Natural killer cell (primary cell): ENCODE measurements around the gene NTRK2. TPM values are rescaled to one million over a fixed set of nuclear protein-coding genes. Genes with fewer than 3 reads are reported as not detected.

Experiments
- ATAC-seq, 3 donors: fragments of 150-1000 bp in 2 of 3; fragments of 200-7000 bp in 1 of 3; cut with Tn5 transposase; 1 replicate in 1 of 3; 2 replicates in 2 of 3; pipeline ENCODE4 v1.10.0; 2021; ENCODE audit warnings: mild to moderate bottlenecking in 2 of 3, moderate library complexity in 2 of 3
- DNase-seq, 2 donors: peaks; one replicate each; pipeline versions ENCODE4 v3.0.0 to v3.0.0-alpha.2; 2013 to 2021; ENCODE audit warnings: mixed read lengths in 1 of 2
- H3K27ac ChIP-seq: one replicate; pipeline ENCODE4 v1.5.1; 2013; ENCODE audit warnings: mild to moderate bottlenecking, low read length
- H3K27me3 ChIP-seq: one replicate; pipeline ENCODE4 v1.6.1; 2013; ENCODE audit warnings: low read length; ENCODE audit not compliant: control insufficient read depth, insufficient read depth
- H3K36me3 ChIP-seq: one replicate; pipeline ENCODE4 v1.6.1; 2013; ENCODE audit warnings: low read length; ENCODE audit not compliant: control insufficient read depth, insufficient read depth
- H3K4me1 ChIP-seq: one replicate; pipeline ENCODE4 v1.6.1; 2013; ENCODE audit warnings: low read length; ENCODE audit not compliant: control insufficient read depth, insufficient read depth
- H3K4me3 ChIP-seq: one replicate; pipeline ENCODE4 v1.5.1; 2013; ENCODE audit warnings: low read length
- H3K9me3 ChIP-seq: one replicate; pipeline ENCODE4 v1.6.1; 2013; ENCODE audit warnings: low read length; ENCODE audit not compliant: control insufficient read depth, insufficient read depth
- H3K27ac Mint-ChIP-seq, 2 donors: one replicate each; pipeline ENCODE4 v1.8.0; 2022; ENCODE audit warnings: mild to moderate bottlenecking in 2 of 2, mixed read lengths in 2 of 2, moderate library complexity in 1 of 2
- H3K27me3 Mint-ChIP-seq, 2 donors: one replicate each; pipeline ENCODE4 v1.8.0; 2022; ENCODE audit warnings: low read depth in 2 of 2, mixed read lengths in 2 of 2
- H3K36me3 Mint-ChIP-seq: one replicate; pipeline ENCODE4 v1.8.0; 2022; ENCODE audit warnings: mixed read lengths
- H3K4me1 Mint-ChIP-seq, 2 donors: one replicate each; pipeline ENCODE4 v1.8.0; 2022; ENCODE audit warnings: mixed read lengths in 2 of 2
- H3K4me3 Mint-ChIP-seq: one replicate; pipeline ENCODE4 v1.8.0; 2022; ENCODE audit warnings: mild to moderate bottlenecking, moderate library complexity, mixed read lengths
- H3K9me3 Mint-ChIP-seq, 2 donors: one replicate each; pipeline ENCODE4 v1.8.0; 2022; ENCODE audit warnings: mixed read lengths in 2 of 2
- CTCF ChIP-seq: fragments of 200-600 bp; IDR thresholded peaks from one replicate; pipeline ENCODE4 v1.8.0; 2022; ENCODE audit warnings: antibody characterized with exemption
- WGBS: methylation state at CpG from one replicate; pipeline ENCODE4 v1.1.7; 2013; ENCODE audit warnings: missing lambda C conversion rate; ENCODE audit not compliant: insufficient coverage; 5-methylcytosine and 5-hydroxymethylcytosine counted together
- intact Hi-C: fragments of 100-400 bp; cut with micrococcal nuclease; formaldehyde crosslinking; loops from one replicate; pipeline ENCODE4 v1.14.2; 2022
- total RNA-seq, 4 donors: library from RNA; stranded (reverse); fragments of 120-200 nt in 1 of 4; gene quantifications; one replicate each; pipeline versions ENCODE4 v1.2.3 to v1.2.4, GENCODE V29; 2013 to 2022

NTRK2 gene
- total RNA-seq, 3 donors from 2014 or later (not counting 1 experiment from before 2014, with no cell fraction given), result 0.08 TPM; not detected in 2

- ATAC-seq, result no peak
- no peak overlapping the region for H3K4me3 Mint-ChIP-seq
- no peak for DNase-seq
- no peak overlapping the region for H3K4me3 ChIP-seq
- no peaks in the 10 kb centered on the region for H3K9me3 ChIP-seq
- no peak for TF ChIP-seq CTCF
- intact Hi-C loops, result no loop called here
- H3K4me1 ChIP-seq, result no peaks in the 10 kb centered on the region
- no peak overlapping the region for H3K27ac ChIP-seq
- H3K36me3 Mint-ChIP-seq, result no peaks in the 10 kb centered on the region
- no peaks in the 10 kb centered on the region for H3K27me3 ChIP-seq
- no peaks in the 10 kb centered on the region for H3K9me3 Mint-ChIP-seq
- no peak overlapping the region for H3K27ac Mint-ChIP-seq
- peaks cover 14 to 40% of the 10 kb centered on the region in 2 donors for H3K27me3 Mint-ChIP-seq
- no peaks in the 10 kb centered on the region for H3K4me1 Mint-ChIP-seq
- 56% methylated on average over 1 of the region's 1 CpG for WGBS
- H3K36me3 ChIP-seq, result no peaks in the 10 kb centered on the region
Measured at GRCh38 chr9:84993105-84993504, 323.6 kb downstream of the NTRK2 start.

GRCh38 chr9:84996029-84996428, 326.5 kb downstream of the NTRK2 start:
- Histone ChIP-seq H3K27ac (no peak overlapping the region), H3K4me3 (no peak overlapping the region), H3K36me3 (no peaks in the 10 kb centered on the region), H3K27me3 (no peaks in the 10 kb centered on the region), H3K9me3 (no peaks in the 10 kb centered on the region), H3K4me1 (no peaks in the 10 kb centered on the region)
- Mint-ChIP-seq H3K27me3 (peaks cover 18 to 44% of the 10 kb centered on the region in 2 donors), H3K27ac (no peak overlapping the region), H3K4me1 (no peaks in the 10 kb centered on the region), H3K4me3 (no peak overlapping the region), H3K9me3 (no peaks in the 10 kb centered on the region), H3K36me3 (no peaks in the 10 kb centered on the region)
- no peak for TF ChIP-seq CTCF
- ATAC-seq (no peak), DNase-seq (no peak)
- intact Hi-C loops, result no loop called here
- WGBS, result 75% methylated on average over 3 of the region's 4 CpGs

GRCh38 chr9:84996716-84997115, 327.2 kb downstream of the NTRK2 start:
- ATAC-seq (no peak), DNase-seq (no peak)
- no peak for TF ChIP-seq CTCF
- H3K27me3 ChIP-seq, result no peaks in the 10 kb centered on the region
- no peaks in the 10 kb centered on the region for H3K9me3 ChIP-seq
- 84% methylated on average over 3 of the region's 3 CpGs for WGBS
- no peak overlapping the region for H3K27ac ChIP-seq
- Mint-ChIP-seq H3K36me3 (no peaks in the 10 kb centered on the region), H3K9me3 (no peaks in the 10 kb centered on the region), H3K4me3 (no peak overlapping the region), H3K4me1 (no peaks in the 10 kb centered on the region), H3K27me3 (peaks cover 18 to 45% of the 10 kb centered on the region in 2 donors), H3K27ac (no peak overlapping the region)
- no peak overlapping the region for H3K4me3 ChIP-seq
- H3K4me1 ChIP-seq, result no peaks in the 10 kb centered on the region
- no peaks in the 10 kb centered on the region for H3K36me3 ChIP-seq
- intact Hi-C loops, result no loop called here

- H3K4me1 Mint-ChIP-seq, result no peaks in the 10 kb centered on the region
- no peaks in the 10 kb centered on the region for H3K36me3 Mint-ChIP-seq
- DNase-seq, result no peak
- H3K27me3 Mint-ChIP-seq, result peaks cover 18 to 45% of the 10 kb centered on the region in 2 donors
- no peak overlapping the region for H3K27ac Mint-ChIP-seq
- no peaks in the 10 kb centered on the region for H3K9me3 Mint-ChIP-seq
- no peak for TF ChIP-seq CTCF
- Histone ChIP-seq H3K27me3 (no peaks in the 10 kb centered on the region), H3K36me3 (no peaks in the 10 kb centered on the region), H3K4me1 (no peaks in the 10 kb centered on the region), H3K4me3 (no peak overlapping the region), H3K9me3 (no peaks in the 10 kb centered on the region), H3K27ac (no peak overlapping the region)
- no peak for ATAC-seq
- H3K4me3 Mint-ChIP-seq, result no peak overlapping the region
- intact Hi-C loops, result no loop called here
- WGBS, result 71% methylated on average over 1 of the region's 2 CpGs
Measured at GRCh38 chr9:84997472-84997871, 327.9 kb downstream of the NTRK2 start.
